ENCODE data around the gene INAFM2.

Gene INAFM2

GRCh38 chr15:40317580-40317979 is 5.9 kb upstream of the INAFM2 start:
- no peak for ATAC-seq

DNA sequence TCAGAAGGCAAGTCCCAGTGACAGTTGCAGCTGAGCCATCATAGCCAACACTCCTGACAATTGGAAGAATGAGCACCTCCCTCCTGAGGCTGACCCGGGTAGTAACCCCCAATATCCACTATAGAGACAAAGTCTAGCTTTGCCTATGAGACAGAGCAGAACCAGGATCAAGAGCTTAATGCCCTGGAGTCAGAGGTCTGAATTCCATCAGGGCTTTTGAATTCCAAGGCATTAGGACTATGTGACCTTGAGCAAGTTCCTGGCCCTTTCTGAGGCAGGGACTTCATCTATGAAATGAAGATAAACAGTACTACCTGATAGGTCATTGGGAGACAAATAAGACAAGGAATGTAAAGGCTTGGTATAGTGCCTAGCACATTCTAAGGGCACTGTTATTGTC is 3.1 kb upstream of the INAFM2 start:
- TF ChIP-seq, protein P1, sequence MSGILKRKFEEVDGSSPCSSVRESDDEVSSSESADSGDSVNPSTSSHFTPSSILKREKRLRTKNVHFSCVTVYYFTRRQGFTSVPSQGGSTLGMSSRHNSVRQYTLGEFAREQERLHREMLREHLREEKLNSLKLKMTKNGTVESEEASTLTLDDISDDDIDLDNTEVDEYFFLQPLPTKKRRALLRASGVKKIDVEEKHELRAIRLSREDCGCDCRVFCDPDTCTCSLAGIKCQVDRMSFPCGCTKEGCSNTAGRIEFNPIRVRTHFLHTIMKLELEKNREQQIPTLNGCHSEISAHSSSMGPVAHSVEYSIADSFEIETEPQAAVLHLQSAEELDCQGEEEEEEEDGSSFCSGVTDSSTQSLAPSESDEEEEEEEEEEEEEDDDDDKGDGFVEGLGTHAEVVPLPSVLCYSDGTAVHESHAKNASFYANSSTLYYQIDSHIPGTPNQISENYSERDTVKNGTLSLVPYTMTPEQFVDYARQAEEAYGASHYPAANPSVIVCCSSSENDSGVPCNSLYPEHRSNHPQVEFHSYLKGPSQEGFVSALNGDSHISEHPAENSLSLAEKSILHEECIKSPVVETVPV (CRISPR knock-in tag; IDR thresholded peaks at IDR 0.05), result no peak
- TF ChIP-seq TSHZ2 (CRISPR knock-in tag; IDR thresholded peaks at IDR 0.05) (no peak), ISL1 (CRISPR knock-in tag; IDR thresholded peaks at IDR 0.05) (no peak), TCF4 (CRISPR knock-in tag; IDR thresholded peaks at IDR 0.05; ENCODE audit: borderline replicate concordance) (no peak), ZNF8 (CRISPR knock-in tag; IDR thresholded peaks at IDR 0.05) (no peak), OSR1 (CRISPR knock-in tag; IDR thresholded peaks at IDR 0.05) (no peak), RARB (CRISPR knock-in tag; IDR thresholded peaks at IDR 0.05) (no peak), GLIS3 (CRISPR knock-in tag; IDR thresholded peaks at IDR 0.05) (no peak)
- TF ChIP-seq, protein P2, sequence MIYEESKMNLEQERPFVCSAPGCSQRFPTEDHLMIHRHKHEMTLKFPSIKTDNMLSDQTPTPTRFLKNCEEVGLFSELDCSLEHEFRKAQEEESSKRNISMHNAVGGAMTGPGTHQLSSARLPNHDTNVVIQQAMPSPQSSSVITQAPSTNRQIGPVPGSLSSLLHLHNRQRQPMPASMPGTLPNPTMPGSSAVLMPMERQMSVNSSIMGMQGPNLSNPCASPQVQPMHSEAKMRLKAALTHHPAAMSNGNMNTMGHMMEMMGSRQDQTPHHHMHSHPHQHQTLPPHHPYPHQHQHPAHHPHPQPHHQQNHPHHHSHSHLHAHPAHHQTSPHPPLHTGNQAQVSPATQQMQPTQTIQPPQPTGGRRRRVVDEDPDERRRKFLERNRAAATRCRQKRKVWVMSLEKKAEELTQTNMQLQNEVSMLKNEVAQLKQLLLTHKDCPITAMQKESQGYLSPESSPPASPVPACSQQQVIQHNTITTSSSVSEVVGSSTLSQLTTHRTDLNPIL (CRISPR knock-in tag; IDR thresholded peaks at IDR 0.05; ENCODE audit: low read depth), result no peak
- no peak for ATAC-seq

More at GRCh38 chr15:40317580-40317979, 5.9 kb upstream of the INAFM2 start:
- TF ChIP-seq BACH2 (CRISPR knock-in tag; IDR thresholded peaks at IDR 0.05; ENCODE audit: borderline replicate concordance), result no peak
- TF ChIP-seq, protein P2 (CRISPR knock-in tag; IDR thresholded peaks at IDR 0.05; ENCODE audit: low read depth), result no peak
- no peak for TF ChIP-seq ZNF565 (CRISPR knock-in tag; conservative IDR thresholded peaks at IDR 0.05; ENCODE audit: low read depth)
- no peak for TF ChIP-seq GLIS3 (CRISPR knock-in tag; IDR thresholded peaks at IDR 0.05)
- no peak for TF ChIP-seq ISL1 (CRISPR knock-in tag; IDR thresholded peaks at IDR 0.05)
- TF ChIP-seq CSDC2 (CRISPR knock-in tag; IDR thresholded peaks at IDR 0.05), result no peak
- no peak for TF ChIP-seq TOX (CRISPR knock-in tag; IDR thresholded peaks at IDR 0.05; ENCODE audit: borderline replicate concordance)
- TF ChIP-seq, protein P1 (CRISPR knock-in tag; IDR thresholded peaks at IDR 0.05), result no peak
- TF ChIP-seq ZNF70 (CRISPR knock-in tag; IDR thresholded peaks at IDR 0.05), result no peak
- no peak for TF ChIP-seq TSHZ2 (CRISPR knock-in tag; IDR thresholded peaks at IDR 0.05)
- TF ChIP-seq SNAI2 (CRISPR knock-in tag; IDR thresholded peaks at IDR 0.05), result no peak
- no peak for TF ChIP-seq RARB (CRISPR knock-in tag; IDR thresholded peaks at IDR 0.05)
- TF ChIP-seq PPARA (CRISPR knock-in tag; IDR thresholded peaks at IDR 0.05; ENCODE audit: borderline replicate concordance), result no peak
- TF ChIP-seq ZFP3 (CRISPR knock-in tag; IDR thresholded peaks at IDR 0.05), result no peak
- no peak for TF ChIP-seq ZFP30 (CRISPR knock-in tag; IDR thresholded peaks at IDR 0.05)
- no peak for TF ChIP-seq ESRRG (CRISPR knock-in tag; IDR thresholded peaks at IDR 0.05)
